K562 (cell line): ENCODE results near the gene BSDC1. TPM values are rescaled to one million over a fixed set of nuclear protein-coding genes. Genes with fewer than 3 reads are reported as not detected.

Experiments
- CBFA2T2 ChIP-seq: fragments of 450-650 bp; conservative IDR thresholded peaks from 2 replicates; pipeline ENCODE4 v1.6.1; 2017; ENCODE audit warnings: mild to moderate bottlenecking
- EHMT2 ChIP-seq: fragments of 450-650 bp; IDR thresholded peaks from 2 replicates; pipeline ENCODE4 v1.6.1; 2018; ENCODE audit warnings: antibody characterized with exemption
- GABPA ChIP-seq: fragments of 200-800 bp; sonication (Bioruptor generic); conservative IDR thresholded peaks from 2 replicates; pipeline ENCODE4 v1.6.1; 2016; ENCODE audit warnings: low read depth, missing genetic modification characterization, missing compliant biosample characterization
- HDAC3 ChIP-seq: fragments of 450-650 bp; IDR thresholded peaks from 2 replicates; pipeline ENCODE4 v1.6.1; 2018; ENCODE audit warnings: borderline replicate concordance, mild to moderate bottlenecking, moderate library complexity; ENCODE audit not compliant: partially characterized antibody
- JUNB ChIP-seq: fragments of 450-650 bp; formaldehyde crosslinking; conservative IDR thresholded peaks from 2 replicates; pipeline ENCODE4 v1.4.0; 2020; ENCODE audit warnings: mild to moderate bottlenecking
- KLF16 ChIP-seq: IDR thresholded peaks from 2 replicates; pipeline ENCODE4 v1.6.1; 2016; ENCODE audit warnings: antibody characterized with exemption
- NEUROD1 ChIP-seq: fragments of 150-350 bp; IDR thresholded peaks from 2 replicates; pipeline ENCODE4 v1.6.1; 2014; ENCODE audit warnings: borderline replicate concordance, low read length, low read depth; ENCODE audit not compliant: partially characterized antibody
- NFRKB ChIP-seq: fragments of 450-650 bp; IDR thresholded peaks from 2 replicates; pipeline ENCODE4 v1.6.1; 2016; ENCODE audit warnings: low read depth
- PBX2 ChIP-seq, 2 experiments: IDR thresholded peaks in 1 of 2; conservative IDR thresholded peaks in 1 of 2; 2 replicates each; pipeline ENCODE4 v1.6.1; 2016; ENCODE audit warnings: low read depth in 2 of 2, mild to moderate bottlenecking in 1 of 2, missing compliant biosample characterization in 1 of 2, missing genetic modification characterization in 1 of 2, moderate library complexity in 1 of 2
- PKNOX1 ChIP-seq: fragments of 450-650 bp; IDR thresholded peaks from 2 replicates; pipeline ENCODE4 v1.6.1; 2016
- POLR2G ChIP-seq: fragments of 200-400 bp; formaldehyde crosslinking; IDR thresholded peaks from 2 replicates; pipeline ENCODE4 v1.6.1; 2017; ENCODE audit warnings: low read depth, mild to moderate bottlenecking, antibody characterized with exemption, low read length, moderate library complexity
- RNF2 ChIP-seq: sonication (generic); IDR thresholded peaks from 2 replicates; pipeline ENCODE4 v1.6.1; 2016
- STAG1 ChIP-seq: sonication (generic); formaldehyde crosslinking; IDR thresholded peaks from 2 replicates; pipeline ENCODE4 v1.5.0; 2020; ENCODE audit warnings: missing genetic modification reagents, borderline replicate concordance
- ZBTB2 ChIP-seq: fragments of 450-650 bp; IDR thresholded peaks from 2 replicates; pipeline ENCODE4 v1.6.1; 2016; ENCODE audit warnings: antibody characterized with exemption
- ZEB2 ChIP-seq: fragments of 450-650 bp; IDR thresholded peaks from 2 replicates; pipeline ENCODE4 v1.6.1; 2016
- ZNF23 ChIP-seq: fragments of 250-450 bp; sonication (Bioruptor Pico); IDR thresholded peaks from 2 replicates; pipeline ENCODE4 v1.4.0; 2020; ENCODE audit warnings: mild to moderate bottlenecking
- ZNF449 ChIP-seq: fragments of 250-450 bp; sonication (Bioruptor Pico); IDR thresholded peaks from 2 replicates; pipeline ENCODE4 v1.8.0; 2022; ENCODE audit warnings: moderate library complexity, mild to moderate bottlenecking, inconsistent platforms
- ZNF511 ChIP-seq: sonication (generic); formaldehyde crosslinking; IDR thresholded peaks from 2 replicates; pipeline ENCODE4 v1.8.0; 2022; ENCODE audit warnings: mild to moderate bottlenecking, missing genetic modification reagents
- ZNF639 ChIP-seq, 2 experiments: fragments of 200-800 bp in 1 of 2; sonication (Bioruptor generic) in 1 of 2; sonication (generic) in 1 of 2; formaldehyde crosslinking in 1 of 2; IDR thresholded peaks in 1 of 2; conservative IDR thresholded peaks in 1 of 2; 2 replicates each; pipeline versions ENCODE4 v1.5.0 to v1.6.1; 2016 to 2020; ENCODE audit warnings: missing compliant biosample characterization in 1 of 2, missing genetic modification characterization in 1 of 2, missing genetic modification reagents in 1 of 2
- polyA plus RNA-seq, 8 experiments: library from polyadenylated mRNA; depleted of rRNA in 4 of 8; stranded (reverse) in 5 of 8; unstranded in 3 of 8; fragments of >200 nt; fragmentation: Nextera tagmentation in 2 of 8; fragmentation: Illumina TruSeq in 1 of 8; extraction: Ambion mirVana in 2 of 8; extraction: Trizol in 1 of 8; gene quantifications; 2 replicates each; pipeline versions ENCODE4 v1.2.1 to v1.2.3, GENCODE V29; 2011 to 2014; ENCODE audit warnings: inconsistent platforms in 1 of 8, missing spikeins in 1 of 8
- total RNA-seq, 7 experiments: library from RNA; depleted of rRNA in 6 of 7; stranded (reverse); fragments of >200 nt in 6 of 7; fragmentation: Illumina TruSeq in 2 of 7; extraction: Trizol in 2 of 7; gene quantifications; 2 replicates each; pipeline versions ENCODE4 v1.2.1 to v1.2.3, GENCODE V29; 2011 to 2021; ENCODE audit warnings: low replicate concordance in 1 of 7

The BSDC1 gene
- total and polyA plus RNA-seq, 9 of the 15 experiments (the other 6 are each of a cell fraction or from before 2014, with no cell fraction given), result 10.2 to 96.8 (median 73.1) TPM

GRCh38 chr1:32413507-32414185 lies 19.4 kb upstream of the BSDC1 start (continued):
- 0 out of 2 replicates have a peak, but pooled peaks have one; percentile 50 for TF ChIP-seq ZBTB2
- peak; percentile 93 for TF ChIP-seq PKNOX1
- TF ChIP-seq PBX2 (CRISPR knock-in tag; IDR thresholded peaks at IDR 0.05; ENCODE audit: low read depth), result peak; percentile 33; the same call in 1 of the 2 replicates
- TF ChIP-seq PBX2 (tag; conservative IDR thresholded peaks at IDR 0.05; ENCODE audit: low read depth), result peak; percentile 68
- peak; percentile 48; the same call in 1 of the 2 replicates for TF ChIP-seq STAG1 (CRISPR knock-in tag)
- no peak for TF ChIP-seq GABPA (tag)
- no peak for TF ChIP-seq ZEB2
- no peak for TF ChIP-seq CBFA2T2
- no peak for TF ChIP-seq HDAC3
- no peak for TF ChIP-seq RNF2
- TF ChIP-seq JUNB, result no peak
- TF ChIP-seq POLR2G, result no peak
- TF ChIP-seq KLF16, result no peak
- peak; percentile 72; the same call in 1 of the 2 replicates for TF ChIP-seq ZNF511 (CRISPR knock-in tag)
- no peak for TF ChIP-seq ZNF639 (CRISPR knock-in tag; conservative IDR thresholded peaks at IDR 0.05 in 1 of 2, IDR thresholded peaks at IDR 0.05 in 1 of 2)
- no peak for TF ChIP-seq ZNF23
- TF ChIP-seq NFRKB, result peak; percentile 42; the same call in 1 of the 2 replicates
- TF ChIP-seq ZNF449 (CRISPR knock-in tag), result no peak
- peak; percentile 19 for TF ChIP-seq NEUROD1
- TF ChIP-seq EHMT2, result peak; percentile 71
